ENCODE measurements around the gene REN. TPM values are rescaled to one million over a fixed set of nuclear protein-coding genes. Genes with fewer than 3 reads are reported as not detected.
A peak's percentile ranks its signal among the peaks of the same experiment; 100 is the strongest.

The REN gene
- total and polyA plus RNA-seq, 2 donors from 2014 or later = 32.4 to 1,159 TPM

DNA sequence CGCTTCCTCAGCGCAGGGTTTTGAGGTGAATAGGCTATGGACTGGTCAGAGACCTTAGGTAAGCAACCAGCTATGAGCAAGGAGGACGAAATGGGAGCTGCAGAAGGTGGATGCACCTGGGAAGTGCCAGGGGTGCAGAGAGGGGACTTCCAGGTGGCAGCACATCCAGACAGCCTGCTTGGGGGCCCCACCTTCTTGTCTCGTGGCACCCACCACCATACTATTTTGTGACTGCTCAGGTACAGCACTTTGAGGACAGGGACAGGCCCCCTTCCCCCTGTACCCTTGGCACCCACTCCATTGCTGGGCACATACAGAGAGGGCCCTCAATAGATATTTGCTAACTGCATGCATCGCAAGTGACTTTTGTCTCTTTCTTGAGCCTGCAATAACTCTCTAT lies 30.9 kb upstream of the REN start:
- peaks cover 0 to 3% (median 0%) of the 10 kb centered on the region in 3 donors for H3K9me3 ChIP-seq (ENCODE audit: control insufficient read depth in 2 of 3, insufficient read depth in 1 of 3, low read length in 3 of 3)
- FAIRE-seq = no peak
- TF ChIP-seq, protein P1, sequence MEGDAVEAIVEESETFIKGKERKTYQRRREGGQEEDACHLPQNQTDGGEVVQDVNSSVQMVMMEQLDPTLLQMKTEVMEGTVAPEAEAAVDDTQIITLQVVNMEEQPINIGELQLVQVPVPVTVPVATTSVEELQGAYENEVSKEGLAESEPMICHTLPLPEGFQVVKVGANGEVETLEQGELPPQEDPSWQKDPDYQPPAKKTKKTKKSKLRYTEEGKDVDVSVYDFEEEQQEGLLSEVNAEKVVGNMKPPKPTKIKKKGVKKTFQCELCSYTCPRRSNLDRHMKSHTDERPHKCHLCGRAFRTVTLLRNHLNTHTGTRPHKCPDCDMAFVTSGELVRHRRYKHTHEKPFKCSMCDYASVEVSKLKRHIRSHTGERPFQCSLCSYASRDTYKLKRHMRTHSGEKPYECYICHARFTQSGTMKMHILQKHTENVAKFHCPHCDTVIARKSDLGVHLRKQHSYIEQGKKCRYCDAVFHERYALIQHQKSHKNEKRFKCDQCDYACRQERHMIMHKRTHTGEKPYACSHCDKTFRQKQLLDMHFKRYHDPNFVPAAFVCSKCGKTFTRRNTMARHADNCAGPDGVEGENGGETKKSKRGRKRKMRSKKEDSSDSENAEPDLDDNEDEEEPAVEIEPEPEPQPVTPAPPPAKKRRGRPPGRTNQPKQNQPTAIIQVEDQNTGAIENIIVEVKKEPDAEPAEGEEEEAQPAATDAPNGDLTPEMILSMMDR (IDR thresholded peaks at IDR 0.05; ENCODE audit: borderline replicate concordance, extremely low read depth, insufficient read depth) = no peak
- H3K27me3 ChIP-seq (ENCODE audit: control insufficient read depth, insufficient read depth, low read length) = no peaks in the 10 kb centered on the region
- H3K9ac ChIP-seq (ENCODE audit: low read length in 3 of 3) = no peak overlapping the region
- no peak for DNase-seq
- H3K36me3 ChIP-seq (ENCODE audit: control insufficient read depth in 2 of 3, insufficient read depth in 3 of 3, low read length in 3 of 3) = no peaks in the 10 kb centered on the region
- no peaks in the 10 kb centered on the region for H3K4me1 ChIP-seq (ENCODE audit: control insufficient read depth in 2 of 3, insufficient read depth in 2 of 3, low read depth in 1 of 3, low read length in 3 of 3)
- no peak overlapping the region for H3K4me3 ChIP-seq (ENCODE audit: low read length in 3 of 3)
- H3K27ac ChIP-seq (ENCODE audit: low read depth in 2 of 2, low read length in 2 of 2) = no peak overlapping the region
- intact Hi-C loops (cut with DNase I) = no loop called here

DNA sequence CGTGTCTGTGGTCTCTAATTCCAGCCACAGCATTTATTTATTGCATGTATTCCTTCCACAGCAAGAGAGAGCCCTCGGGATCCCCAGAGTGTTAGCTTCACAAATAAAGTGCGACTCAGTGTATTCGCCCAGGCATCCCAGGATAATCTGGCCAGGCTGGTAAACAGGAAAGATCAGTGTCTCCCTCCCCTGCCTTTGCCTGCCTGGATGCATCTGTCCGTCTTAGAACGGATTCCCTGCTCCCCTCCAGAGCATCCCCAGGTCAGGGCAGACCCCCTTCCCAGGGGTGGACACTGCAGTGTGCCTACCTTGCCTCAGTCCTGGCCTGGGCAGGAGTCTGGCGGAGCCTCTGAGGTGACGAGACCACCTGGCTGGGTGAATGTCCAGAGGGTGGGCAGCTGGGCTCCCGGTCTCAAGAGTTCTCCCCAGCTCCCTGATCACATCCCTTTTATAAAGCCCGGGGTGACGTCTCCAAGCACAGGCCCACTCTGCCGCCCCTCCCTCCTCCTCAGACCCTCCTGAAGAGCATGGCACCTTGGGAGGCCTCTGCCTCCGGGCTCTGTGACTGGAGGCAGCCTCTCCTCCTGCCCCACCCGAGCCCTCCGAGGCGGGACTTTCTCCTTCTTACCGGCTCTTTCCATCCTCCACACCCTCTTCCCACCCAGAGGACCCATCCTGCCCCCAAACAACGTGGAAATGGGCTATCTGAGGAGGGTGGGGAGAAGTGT lies 30.1 kb upstream of the REN start, which contains the start of gene KISS1:
KISS1 (minus strand) TSS at position 424 of the 728 bp plus-strand sequence. CDS start 3,615 bp downstream, outside the sequence.
- intact Hi-C loops (cut with DNase I) = no loop called here
- no peaks in the 10 kb centered on the region for H3K4me1 ChIP-seq (ENCODE audit: control insufficient read depth in 2 of 3, insufficient read depth in 2 of 3, low read depth in 1 of 3, low read length in 3 of 3)
- H3K27me3 ChIP-seq (ENCODE audit: control insufficient read depth, insufficient read depth, low read length) = no peaks in the 10 kb centered on the region
- H3K9me3 ChIP-seq (ENCODE audit: control insufficient read depth in 2 of 3, insufficient read depth in 1 of 3, low read length in 3 of 3) = peaks cover 0 to 3% (median 0%) of the 10 kb centered on the region in 3 donors
- no peak for FAIRE-seq
- H3K36me3 ChIP-seq (ENCODE audit: control insufficient read depth in 2 of 3, insufficient read depth in 3 of 3, low read length in 3 of 3) = no peaks in the 10 kb centered on the region
- H3K27ac ChIP-seq (ENCODE audit: low read depth in 2 of 2, low read length in 2 of 2) = no peak within 1 kb of the TSS
- TF ChIP-seq, protein P1 (IDR thresholded peaks at IDR 0.05; ENCODE audit: borderline replicate concordance, extremely low read depth, insufficient read depth) = no peak
- no peak within 1 kb of the TSS for H3K9ac ChIP-seq (ENCODE audit: low read length in 3 of 3)
- H3K4me3 ChIP-seq (ENCODE audit: low read length in 3 of 3) = no peak within 1 kb of the TSS
- no peak for DNase-seq

DNA sequence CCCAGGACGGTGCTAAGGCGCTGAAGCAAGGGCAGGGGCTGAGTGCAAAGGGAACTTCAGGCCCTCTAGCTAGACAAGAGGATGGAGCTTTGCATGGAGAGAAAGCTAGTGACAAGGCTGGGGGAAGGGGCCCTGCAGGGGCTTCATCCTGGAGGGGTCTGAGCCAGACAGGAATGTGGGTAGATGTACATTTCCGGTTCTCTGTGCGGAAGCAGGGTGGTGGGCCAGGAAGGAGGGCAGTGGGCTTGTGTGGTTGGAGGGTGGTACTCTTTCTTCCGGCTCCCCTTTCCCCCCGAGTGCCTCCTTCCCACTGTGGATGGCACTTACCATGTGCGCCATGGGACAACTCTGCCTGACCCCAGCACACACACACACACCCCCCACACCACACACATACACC lies 28.6 kb upstream of the REN start:
- no peaks in the 10 kb centered on the region for H3K36me3 ChIP-seq (ENCODE audit: control insufficient read depth in 2 of 3, insufficient read depth in 3 of 3, low read length in 3 of 3)
- H3K9ac ChIP-seq (ENCODE audit: low read length in 3 of 3) = no peak overlapping the region
- peaks cover 0 to 4% (median 3%) of the 10 kb centered on the region in 3 donors for H3K4me1 ChIP-seq (ENCODE audit: control insufficient read depth in 2 of 3, insufficient read depth in 2 of 3, low read depth in 1 of 3, low read length in 3 of 3)
- H3K27ac ChIP-seq (ENCODE audit: low read depth in 2 of 2, low read length in 2 of 2) = no peak overlapping the region
- FAIRE-seq (no peak), DNase-seq (peak in 1 of 5 donors; percentile 24)
- intact Hi-C loops (cut with DNase I) = no loop called here
- H3K4me3 ChIP-seq (ENCODE audit: low read length in 3 of 3) = peak overlapping the region in 1 of 3 donors; percentile 31
- TF ChIP-seq, protein P1 (IDR thresholded peaks at IDR 0.05; ENCODE audit: borderline replicate concordance, extremely low read depth, insufficient read depth) = no peak
- H3K27me3 ChIP-seq (ENCODE audit: control insufficient read depth, insufficient read depth, low read length) = no peaks in the 10 kb centered on the region
- peaks cover 0 to 3% (median 0%) of the 10 kb centered on the region in 3 donors for H3K9me3 ChIP-seq (ENCODE audit: control insufficient read depth in 2 of 3, insufficient read depth in 1 of 3, low read length in 3 of 3)

Data from kidney (tissue), 14 donors.